HepG2 (cell line): ENCODE measurements around the gene TPX2.

ENCODE experiments used
- HNRNPH1 ChIP-seq: fragments of 200-400 bp; formaldehyde crosslinking; optimal IDR thresholded peaks from 2 replicates; pipeline ENCODE3; 2017; ENCODE audit warnings: mild to moderate bottlenecking, low read depth, low read length
- IRF2 ChIP-seq: IDR thresholded peaks from 2 replicates; pipeline ENCODE4 v1.6.1; 2018; ENCODE audit warnings: missing genetic modification reagents, missing compliant biosample characterization
- ISL2 ChIP-seq: sonication (generic); formaldehyde crosslinking; IDR thresholded peaks from 2 replicates; pipeline ENCODE4 v1.5.0; 2020; ENCODE audit warnings: missing genetic modification reagents
- KDM1A ChIP-seq: IDR thresholded peaks from 2 replicates; pipeline ENCODE4 v1.6.1; 2016; ENCODE audit warnings: missing compliant biosample characterization
- NR1H2 ChIP-seq: sonication (generic); formaldehyde crosslinking; IDR thresholded peaks from 2 replicates; pipeline ENCODE4 v1.8.1; 2022; ENCODE audit warnings: low read depth, missing genetic modification reagents, borderline replicate concordance
- POLR2AphosphoS5 ChIP-seq: IDR thresholded peaks from 2 replicates; pipeline ENCODE4 v1.6.1; 2012; ENCODE audit warnings: low read depth, low read length
- TF ChIP-seq, protein P1 (sequence below): sonication (generic); formaldehyde crosslinking; conservative IDR thresholded peaks from 2 replicates; pipeline ENCODE4 v1.4.0; 2020; ENCODE audit warnings: mild to moderate bottlenecking, missing genetic modification reagents, moderate library complexity
- TF ChIP-seq, protein P2 (sequence below): sonication (generic); formaldehyde crosslinking; IDR thresholded peaks from 2 replicates; pipeline ENCODE4 v1.4.0; 2020; ENCODE audit warnings: missing genetic modification reagents

- TF ChIP-seq HNRNPH1 (no peak), NR1H2 (CRISPR knock-in tag) (no peak), IRF2 (CRISPR knock-in tag) (no peak), POLR2AphosphoS5 (no peak), KDM1A (no peak), ISL2 (CRISPR knock-in tag) (no peak)
- TF ChIP-seq, protein P1, sequence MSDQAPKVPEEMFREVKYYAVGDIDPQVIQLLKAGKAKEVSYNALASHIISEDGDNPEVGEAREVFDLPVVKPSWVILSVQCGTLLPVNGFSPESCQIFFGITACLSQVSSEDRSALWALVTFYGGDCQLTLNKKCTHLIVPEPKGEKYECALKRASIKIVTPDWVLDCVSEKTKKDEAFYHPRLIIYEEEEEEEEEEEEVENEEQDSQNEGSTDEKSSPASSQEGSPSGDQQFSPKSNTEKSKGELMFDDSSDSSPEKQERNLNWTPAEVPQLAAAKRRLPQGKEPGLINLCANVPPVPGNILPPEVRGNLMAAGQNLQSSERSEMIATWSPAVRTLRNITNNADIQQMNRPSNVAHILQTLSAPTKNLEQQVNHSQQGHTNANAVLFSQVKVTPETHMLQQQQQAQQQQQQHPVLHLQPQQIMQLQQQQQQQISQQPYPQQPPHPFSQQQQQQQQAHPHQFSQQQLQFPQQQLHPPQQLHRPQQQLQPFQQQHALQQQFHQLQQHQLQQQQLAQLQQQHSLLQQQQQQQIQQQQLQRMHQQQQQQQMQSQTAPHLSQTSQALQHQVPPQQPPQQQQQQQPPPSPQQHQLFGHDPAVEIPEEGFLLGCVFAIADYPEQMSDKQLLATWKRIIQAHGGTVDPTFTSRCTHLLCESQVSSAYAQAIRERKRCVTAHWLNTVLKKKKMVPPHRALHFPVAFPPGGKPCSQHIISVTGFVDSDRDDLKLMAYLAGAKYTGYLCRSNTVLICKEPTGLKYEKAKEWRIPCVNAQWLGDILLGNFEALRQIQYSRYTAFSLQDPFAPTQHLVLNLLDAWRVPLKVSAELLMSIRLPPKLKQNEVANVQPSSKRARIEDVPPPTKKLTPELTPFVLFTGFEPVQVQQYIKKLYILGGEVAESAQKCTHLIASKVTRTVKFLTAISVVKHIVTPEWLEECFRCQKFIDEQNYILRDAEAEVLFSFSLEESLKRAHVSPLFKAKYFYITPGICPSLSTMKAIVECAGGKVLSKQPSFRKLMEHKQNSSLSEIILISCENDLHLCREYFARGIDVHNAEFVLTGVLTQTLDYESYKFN (CRISPR knock-in tag), result no peak
- TF ChIP-seq, protein P2, sequence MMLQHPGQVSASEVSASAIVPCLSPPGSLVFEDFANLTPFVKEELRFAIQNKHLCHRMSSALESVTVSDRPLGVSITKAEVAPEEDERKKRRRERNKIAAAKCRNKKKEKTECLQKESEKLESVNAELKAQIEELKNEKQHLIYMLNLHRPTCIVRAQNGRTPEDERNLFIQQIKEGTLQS (CRISPR knock-in tag), result no peak
Measured at GRCh38 chr20:31836853-31837608, 97.9 kb downstream of the TPX2 start.
